ENCODE data around the gene ZHX3. TPM values are rescaled to one million over a fixed set of nuclear protein-coding genes. Genes with fewer than 3 reads are reported as not detected.

The ZHX3 gene
- total and polyA plus RNA-seq, 2 of the 13 experiments (the other 11 are each of a cell fraction or from before 2014, with no cell fraction given) = 8.4 to 11.7 TPM

- TF ChIP-seq FOSL2 (CRISPR knock-in tag; IDR thresholded peaks at IDR 0.05) (peak; percentile 91), ZNF773 (CRISPR knock-in tag; IDR thresholded peaks at IDR 0.05; ENCODE audit: borderline replicate concordance) (no peak), HINFP (CRISPR knock-in tag; IDR thresholded peaks at IDR 0.05; ENCODE audit: low read depth) (no peak), AKAP8 (CRISPR knock-in tag; IDR thresholded peaks at IDR 0.05) (no peak), ZNF350 (CRISPR knock-in tag; IDR thresholded peaks at IDR 0.05; ENCODE audit: borderline replicate concordance, low read depth) (no peak), KAT7 (CRISPR knock-in tag; IDR thresholded peaks at IDR 0.05; ENCODE audit: borderline replicate concordance) (no peak), ZNF484 (CRISPR knock-in tag; IDR thresholded peaks at IDR 0.05; ENCODE audit: borderline replicate concordance, low read depth) (no peak), GATAD2A (CRISPR knock-in tag; IDR thresholded peaks at IDR 0.05) (peak; percentile 64), TGIF2 (CRISPR knock-in tag; IDR thresholded peaks at IDR 0.05) (no peak), ARID5B (CRISPR knock-in tag; IDR thresholded peaks at IDR 0.05) (peak; percentile 65), POLR2G (IDR thresholded peaks at IDR 0.05; ENCODE audit: low read depth, low read length) (no peak), TFAP4 (IDR thresholded peaks at IDR 0.05; ENCODE audit: borderline replicate concordance, low read depth) (peak; percentile 78), ELF3 (CRISPR knock-in tag; IDR thresholded peaks at IDR 0.05) (peak; percentile 65), GATAD1 (CRISPR knock-in tag; IDR thresholded peaks at IDR 0.05) (0 out of 2 replicates have a peak, but pooled peaks have one; percentile 32), SAP130 (CRISPR knock-in tag; IDR thresholded peaks at IDR 0.05; ENCODE audit: low read depth) (peak; percentile 77), ZNF704 (CRISPR knock-in tag; IDR thresholded peaks at IDR 0.05; ENCODE audit: borderline replicate concordance) (no peak)
Measured at GRCh38 chr20:41151134-41151869, 166.2 kb downstream of the ZHX3 start (continued).
